HepG2 (cell line): Measurements from ENCODE around the gene CYP11A1. TPM values are rescaled to one million over a fixed set of nuclear protein-coding genes. Genes with fewer than 3 reads are reported as not detected.

Experiments used
- ATAC-seq: fragments of 200-7000 bp; cut with Tn5 transposase; 3 replicates; pipeline ENCODE4 v1.9.1; 2020; ENCODE audit warnings: mild to moderate bottlenecking, moderate library complexity
- BruUV-seq: library from RNA; stranded (reverse); fragments of 400-500 nt; replicated peaks from 2 replicates; lab custom pipeline; 2021; lab: Mats Ljungman, UMichigan
- CTCF ChIA-PET: fragments of 300-600 bp; formaldehyde crosslinking; extraction: SDS; loops from one replicate; lab custom pipeline; 2021; ENCODE audit warnings: low total read pairs, inconsistent platforms, low intra/inter-chr PET ratio; lab: Yijun Ruan, JAX
- POLR2A ChIA-PET: fragments of 350-600 bp; sonication (Branson Sonifier 250); formaldehyde crosslinking; loops from one replicate; lab custom pipeline; 2020; ENCODE audit warnings: antibody characterized with exemption, inconsistent platforms; lab: Yijun Ruan, JAX
- DNase-seq: peaks from one replicate; pipeline ENCODE4 v3.0.0-alpha.2; 2015; ENCODE audit warnings: low spot score
- FAIRE-seq: peaks from 3 replicates; lab custom pipeline; 2011; peaks lifted over from hg19 to GRCh38; lab: Jason Lieb, UNC
- H2AFZ ChIP-seq: one replicate; pipeline ENCODE4 v1.6.1; 2011; ENCODE audit warnings: low read length, inconsistent platforms
- H3K27ac ChIP-seq: fragments of 300-600 bp; 3 replicates; pipeline ENCODE4 v1.8.0; 2011; ENCODE audit warnings: mixed run types, mild to moderate bottlenecking, mixed read lengths, low read length, inconsistent platforms; ENCODE audit not compliant: insufficient read depth; ENCODE audit errors: extremely low read length
- H3K27me3 ChIP-seq, 2 experiments: fragments of 200-600 bp in 1 of 2; 2 replicates in 1 of 2; 3 replicates in 1 of 2; pipeline versions ENCODE4 v1.6.0 to v1.8.0; 2011; ENCODE audit warnings: low read length in 2 of 2, mild to moderate bottlenecking in 2 of 2, moderate library complexity in 2 of 2, inconsistent platforms in 1 of 2; ENCODE audit not compliant: insufficient read depth in 2 of 2, control insufficient read depth in 1 of 2
- H3K36me3 ChIP-seq, 2 experiments: fragments of 200-600 bp in 1 of 2; replicated peaks in 1 of 2; 2 replicates in 1 of 2; 3 replicates in 1 of 2; pipeline versions ENCODE4 v1.5.1 to v1.8.0; 2011; ENCODE audit warnings: low read length in 2 of 2, inconsistent platforms in 1 of 2; ENCODE audit not compliant: insufficient read depth in 2 of 2, control insufficient read depth in 1 of 2
- H3K4me1 ChIP-seq: 2 replicates; pipeline ENCODE4 v1.5.1; 2012; ENCODE audit warnings: low read length, inconsistent platforms; ENCODE audit not compliant: insufficient read depth
- H3K4me2 ChIP-seq: 2 replicates; pipeline ENCODE4 v1.6.0; 2011; ENCODE audit warnings: low read depth, low read length, inconsistent platforms
- H3K4me3 ChIP-seq, 3 experiments: fragments of 200-600 bp in 1 of 3; sonication (generic), shearing (Covaris generic) in 1 of 3; replicated peaks in 1 of 3; 2 replicates each; pipeline ENCODE4 v1.5.1; 2011 to 2016; ENCODE audit warnings: low read length in 3 of 3, inconsistent platforms in 2 of 3, low read depth in 2 of 3, mild to moderate bottlenecking in 2 of 3, control low read depth in 1 of 3, mixed read lengths in 1 of 3; ENCODE audit not compliant: insufficient read depth in 1 of 3
- H3K79me2 ChIP-seq: one replicate; pipeline ENCODE4 v1.6.1; 2011; ENCODE audit warnings: low read length, inconsistent platforms; ENCODE audit not compliant: insufficient read depth
- H3K9ac ChIP-seq: 2 replicates; pipeline ENCODE4 v1.6.0; 2011; ENCODE audit warnings: mild to moderate bottlenecking, low read depth, low read length, inconsistent platforms; ENCODE audit not compliant: insufficient read depth
- H3K9me3 ChIP-seq: 2 replicates; pipeline ENCODE4 v1.5.1; 2012; ENCODE audit warnings: mild to moderate bottlenecking, low read length
- H4K20me1 ChIP-seq: 2 replicates; pipeline ENCODE4 v1.6.0; 2011; ENCODE audit warnings: inconsistent platforms, mild to moderate bottlenecking, low read length, moderate library complexity; ENCODE audit not compliant: insufficient read depth
- EZH2 ChIP-seq: conservative IDR thresholded peaks from 2 replicates; pipeline ENCODE4 v1.6.1; 2012; ENCODE audit warnings: mild to moderate bottlenecking, low read depth, low read length, moderate library complexity
- SATB2 ChIP-seq: sonication (generic); formaldehyde crosslinking; IDR thresholded peaks from 2 replicates; pipeline ENCODE4 v1.5.0; 2020; ENCODE audit warnings: missing genetic modification reagents
- SMAD1 ChIP-seq: sonication (generic); formaldehyde crosslinking; IDR thresholded peaks from 2 replicates; pipeline ENCODE4 v1.4.0; 2020; ENCODE audit warnings: missing genetic modification reagents, low read depth, mild to moderate bottlenecking, borderline replicate concordance
- STAG1 ChIP-seq: sonication (generic); formaldehyde crosslinking; IDR thresholded peaks from 2 replicates; pipeline ENCODE4 v1.4.0; 2020; ENCODE audit warnings: missing genetic modification reagents
- ZNF205 ChIP-seq: IDR thresholded peaks from 2 replicates; pipeline ENCODE4 v1.6.1; 2018; ENCODE audit warnings: missing biosample characterization, missing genetic modification reagents
- ZNF350 ChIP-seq: sonication (generic); formaldehyde crosslinking; IDR thresholded peaks from 2 replicates; pipeline ENCODE4 v1.4.0; 2020; ENCODE audit warnings: mild to moderate bottlenecking, low read depth, missing genetic modification reagents, borderline replicate concordance
- ZNF614 ChIP-seq: IDR thresholded peaks from 2 replicates; pipeline ENCODE4 v1.6.1; 2018; ENCODE audit warnings: missing biosample characterization, missing genetic modification reagents, inconsistent platforms, borderline replicate concordance
- ZNF83 ChIP-seq: sonication (generic); formaldehyde crosslinking; IDR thresholded peaks from 2 replicates; pipeline ENCODE4 v1.4.0; 2020; ENCODE audit warnings: missing genetic modification reagents, mild to moderate bottlenecking, borderline replicate concordance
- WGBS: methylation state at CpG from one replicate; pipeline ENCODE4 v1.1.6; 2017; ENCODE audit warnings: low lambda C conversion rate; 5-methylcytosine and 5-hydroxymethylcytosine counted together
- in situ Hi-C: cut with HindIII; loops from 2 replicates; pipeline ENCODE4 v1.10.0; 2017; ENCODE audit warnings: low pct_unique_long_range_greater_than_20kb; ENCODE audit not compliant: extremely low pct_ligation_motif_present
- intact Hi-C: fragments of 100-400 bp; cut with micrococcal nuclease; formaldehyde crosslinking; loops from one replicate; pipeline ENCODE4 v1.10.0; 2022; ENCODE audit not compliant: unreplicated experiment
- polyA plus RNA-seq, 8 experiments: library from polyadenylated mRNA; depleted of rRNA in 3 of 8; stranded (reverse) in 7 of 8; unstranded in 1 of 8; fragments of >200 nt; fragmentation: Illumina TruSeq in 4 of 8; extraction: Trizol in 4 of 8; gene quantifications; 2 replicates each; pipeline versions ENCODE4 v1.2.1 to v1.2.3, GENCODE V29; 2011 to 2016; ENCODE audit warnings: low read depth in 4 of 8, missing spikeins in 1 of 8, mixed read lengths in 1 of 8; ENCODE audit not compliant: insufficient read depth in 1 of 8
- total RNA-seq, 5 experiments: library from RNA; depleted of rRNA; stranded (reverse); fragments of >200 nt; fragmentation: Illumina TruSeq; extraction: Trizol; gene quantifications; 2 replicates each; pipeline ENCODE4 v1.2.3, GENCODE V29; 2016; ENCODE audit warnings: low read depth in 1 of 5
- TF ChIP-seq, protein P1 (sequence below): sonication (generic); formaldehyde crosslinking; IDR thresholded peaks from 2 replicates; pipeline ENCODE4 v1.4.0; 2020; ENCODE audit warnings: missing genetic modification reagents, low read depth, mild to moderate bottlenecking, borderline replicate concordance
- TF ChIP-seq, protein P2 (sequence below): sonication (generic); formaldehyde crosslinking; IDR thresholded peaks from 2 replicates; pipeline ENCODE4 v1.8.0; 2022; ENCODE audit warnings: missing genetic modification reagents, mild to moderate bottlenecking, moderate library complexity, borderline replicate concordance

The CYP11A1 gene
- total and polyA plus RNA-seq, 2 of the 13 experiments (the other 11 are each of a cell fraction or from before 2014, with no cell fraction given), result 0.66 to 0.92 TPM

- intact Hi-C loops (no loop called here), in situ Hi-C loops (no loop called here)
- H3K9ac ChIP-seq, result no peak overlapping the region
- no peak overlapping the region for H3K27ac ChIP-seq
- FAIRE-seq (no peak), ATAC-seq (no peak), DNase-seq (no peak)
- no peaks in the 10 kb centered on the region for H3K9me3 ChIP-seq
- no peak overlapping the region for H2AFZ ChIP-seq
- ChIA-PET CTCF (no interaction called here), POLR2A (no interaction called here)
- no peaks in the 10 kb centered on the region for H3K79me2 ChIP-seq
- H3K4me2 ChIP-seq, result no peak overlapping the region
- no TSS peak for BruUV-seq
- H3K36me3 ChIP-seq, result no peaks in the 10 kb centered on the region
- H3K4me1 ChIP-seq, result 0 out of 2 replicates have a peak, but pooled peaks cover 6% of the 10 kb centered on the region
- WGBS, result 37% methylated on average over 9 of the region's 10 CpGs
- peaks cover 0 to 14% of the 10 kb centered on the region in 2 experiments; a peak in 4 of 5 replicates for H3K27me3 ChIP-seq
- no peaks in the 10 kb centered on the region for H4K20me1 ChIP-seq
- TF ChIP-seq SATB2 (CRISPR knock-in tag) (no peak), ZNF83 (no peak), STAG1 (CRISPR knock-in tag) (no peak), SMAD1 (CRISPR knock-in tag) (no peak), EZH2 (no peak), ZNF350 (no peak), ZNF614 (CRISPR knock-in tag) (no peak), ZNF205 (no peak)
- TF ChIP-seq, protein P1, sequence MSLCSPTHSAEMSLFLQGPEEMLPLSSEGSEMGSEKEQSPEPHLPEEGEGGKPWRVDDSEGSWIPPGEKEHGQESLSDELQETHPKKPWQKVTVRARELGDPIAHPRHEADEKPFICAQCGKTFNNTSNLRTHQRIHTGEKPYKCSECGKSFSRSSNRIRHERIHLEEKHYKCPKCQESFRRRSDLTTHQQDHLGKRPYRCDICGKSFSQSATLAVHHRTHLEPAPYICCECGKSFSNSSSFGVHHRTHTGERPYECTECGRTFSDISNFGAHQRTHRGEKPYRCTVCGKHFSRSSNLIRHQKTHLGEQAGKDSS (CRISPR knock-in tag), result no peak
- TF ChIP-seq, protein P2, sequence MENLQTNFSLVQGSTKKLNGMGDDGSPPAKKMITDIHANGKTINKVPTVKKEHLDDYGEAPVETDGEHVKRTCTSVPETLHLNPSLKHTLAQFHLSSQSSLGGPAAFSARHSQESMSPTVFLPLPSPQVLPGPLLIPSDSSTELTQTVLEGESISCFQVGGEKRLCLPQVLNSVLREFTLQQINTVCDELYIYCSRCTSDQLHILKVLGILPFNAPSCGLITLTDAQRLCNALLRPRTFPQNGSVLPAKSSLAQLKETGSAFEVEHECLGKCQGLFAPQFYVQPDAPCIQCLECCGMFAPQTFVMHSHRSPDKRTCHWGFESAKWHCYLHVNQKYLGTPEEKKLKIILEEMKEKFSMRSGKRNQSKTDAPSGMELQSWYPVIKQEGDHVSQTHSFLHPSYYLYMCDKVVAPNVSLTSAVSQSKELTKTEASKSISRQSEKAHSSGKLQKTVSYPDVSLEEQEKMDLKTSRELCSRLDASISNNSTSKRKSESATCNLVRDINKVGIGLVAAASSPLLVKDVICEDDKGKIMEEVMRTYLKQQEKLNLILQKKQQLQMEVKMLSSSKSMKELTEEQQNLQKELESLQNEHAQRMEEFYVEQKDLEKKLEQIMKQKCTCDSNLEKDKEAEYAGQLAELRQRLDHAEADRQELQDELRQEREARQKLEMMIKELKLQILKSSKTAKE (CRISPR knock-in tag), result no peak
- no peak overlapping the region for H3K4me3 ChIP-seq
Observed at GRCh38 chr15:74345051-74345450, 22.4 kb downstream of the CYP11A1 start.
